RWPE2 (cell line): ENCODE measurements around the gene OTX1.
"Not testable (repeated sequence)": the region's sequence is repeated elsewhere in the genome, so short reads cannot be mapped to it uniquely, and the experiment has no call there.

Experiments used
- ATAC-seq: fragments of 200-7000 bp; cut with Tn5 transposase; 3 replicates; pipeline ENCODE4 v1.9.1; 2021; ENCODE audit warnings: low read depth
- DNase-seq: peaks from one replicate; pipeline ENCODE4 v3.0.0-alpha.2; 2020; ENCODE audit warnings: low spot score
- H3K27ac ChIP-seq: fragments of 450-650 bp; 2 replicates; pipeline ENCODE4 v1.5.1; 2017; ENCODE audit warnings: mild to moderate bottlenecking; ENCODE audit not compliant: poor library complexity, severe bottlenecking
- H3K27me3 ChIP-seq: fragments of 250-450 bp; sonication (Bioruptor Pico); 2 replicates; pipeline ENCODE4 v1.5.1; 2021; ENCODE audit warnings: mild to moderate bottlenecking, moderate library complexity; ENCODE audit not compliant: insufficient read depth, poor library complexity, severe bottlenecking
- H3K36me3 ChIP-seq: fragments of 250-450 bp; sonication (Bioruptor Pico); 2 replicates; pipeline ENCODE4 v1.5.1; 2020; ENCODE audit warnings: low read depth, mild to moderate bottlenecking, moderate library complexity
- H3K4me1 ChIP-seq: fragments of 250-450 bp; sonication (Bioruptor Pico); 2 replicates; pipeline ENCODE4 v1.5.1; 2021; ENCODE audit warnings: mild to moderate bottlenecking, moderate library complexity; ENCODE audit not compliant: insufficient read depth, poor library complexity, severe bottlenecking
- H3K4me3 ChIP-seq: fragments of 250-450 bp; sonication (Bioruptor Pico); 2 replicates; pipeline ENCODE4 v1.5.1; 2021; ENCODE audit warnings: mild to moderate bottlenecking, moderate library complexity; ENCODE audit not compliant: severe bottlenecking
- H3K9me3 ChIP-seq: fragments of 250-450 bp; sonication (Bioruptor Pico); 2 replicates; pipeline ENCODE4 v1.5.1; 2021; ENCODE audit warnings: mild to moderate bottlenecking, moderate library complexity; ENCODE audit not compliant: severe bottlenecking
- CTCF ChIP-seq: fragments of 450-650 bp; IDR thresholded peaks from one replicate; pipeline ENCODE4 v1.5.1; 2017; ENCODE audit warnings: mild to moderate bottlenecking, moderate library complexity; ENCODE audit not compliant: poor library complexity, severe bottlenecking

Gene OTX1

GRCh38 chr2:63009490-63009889, 41.1 kb upstream of the OTX1 start:
- peaks cover 78% of the 10 kb centered on the region for H3K36me3 ChIP-seq
- no peak overlapping the region for H3K27ac ChIP-seq
- DNase-seq: no peak
- no peaks in the 10 kb centered on the region for H3K9me3 ChIP-seq
- ATAC-seq: peak; percentile 42; the same call in 1 of the 3 replicates
- no peaks in the 10 kb centered on the region for H3K27me3 ChIP-seq
- no peak overlapping the region for H3K4me3 ChIP-seq
- H3K4me1 ChIP-seq: no peaks in the 10 kb centered on the region
- TF ChIP-seq CTCF: no peak

GRCh38 chr2:63012541-63012940, 38.1 kb upstream of the OTX1 start:
- Histone ChIP-seq H3K9me3 (no peaks in the 10 kb centered on the region), H3K36me3 (peaks cover 70% of the 10 kb centered on the region), H3K4me3 (no peak overlapping the region), H3K27ac (no peak overlapping the region), H3K4me1 (no peaks in the 10 kb centered on the region), H3K27me3 (no peaks in the 10 kb centered on the region)
- DNase-seq (no peak), ATAC-seq (no peak)
- TF ChIP-seq CTCF: no peak

DNA sequence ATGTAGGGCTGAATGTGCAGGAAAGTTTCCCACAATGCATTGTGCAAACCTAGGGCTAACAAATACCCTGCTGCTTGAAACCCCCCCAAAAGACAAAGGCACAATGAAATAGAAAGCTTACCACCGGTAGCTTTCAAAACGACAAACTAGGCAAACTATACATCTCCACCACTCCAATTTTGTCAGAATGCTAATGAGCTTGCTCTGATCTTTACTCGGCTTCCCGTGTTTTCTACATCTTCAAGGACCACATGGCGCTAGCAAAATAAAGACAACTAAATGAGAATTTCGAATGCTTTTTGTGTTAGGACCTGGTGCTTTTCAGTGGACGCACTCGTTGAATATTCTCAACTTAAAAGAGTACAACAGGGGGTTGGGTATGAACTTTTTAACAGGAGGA, 37.2 kb upstream of the OTX1 start:
- no peak overlapping the region for H3K4me3 ChIP-seq
- no peak for TF ChIP-seq CTCF
- H3K27me3 ChIP-seq: no peaks in the 10 kb centered on the region
- H3K4me1 ChIP-seq: no peaks in the 10 kb centered on the region
- H3K9me3 ChIP-seq: no peaks in the 10 kb centered on the region
- DNase-seq (no peak), ATAC-seq (no peak)
- no peak overlapping the region for H3K27ac ChIP-seq
- peaks cover 74% of the 10 kb centered on the region for H3K36me3 ChIP-seq

GRCh38 chr2:63015389-63015788, 35.2 kb upstream of the OTX1 start:
- no peak for TF ChIP-seq CTCF
- no peaks in the 10 kb centered on the region for H3K27me3 ChIP-seq
- no peak overlapping the region for H3K27ac ChIP-seq
- H3K36me3 ChIP-seq: peaks cover 69% of the 10 kb centered on the region
- no peaks in the 10 kb centered on the region for H3K9me3 ChIP-seq
- no peak for DNase-seq
- H3K4me1 ChIP-seq: no peaks in the 10 kb centered on the region
- H3K4me3 ChIP-seq: no peak overlapping the region
- ATAC-seq: no peak

DNA sequence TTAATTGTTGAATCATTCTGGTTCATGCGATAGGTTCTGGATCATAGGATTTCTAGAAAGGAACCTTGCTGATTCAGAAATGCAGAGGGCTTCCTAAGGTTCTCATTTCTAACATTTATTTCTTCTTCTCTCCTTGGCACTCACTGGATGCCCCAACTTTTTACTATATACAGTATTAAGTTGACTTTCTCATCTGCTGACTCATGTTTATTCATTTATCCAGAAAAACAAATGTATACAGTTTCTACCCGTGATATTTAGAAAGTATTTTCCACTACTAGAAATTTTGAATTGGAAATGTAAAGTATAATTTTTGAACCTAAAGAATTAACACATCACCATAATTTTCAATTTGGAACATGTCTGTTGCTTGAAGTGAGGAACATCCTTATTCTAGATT, 32.2 kb upstream of the OTX1 start:
- no peak overlapping the region for H3K27ac ChIP-seq
- H3K4me1 ChIP-seq: no peaks in the 10 kb centered on the region
- peaks cover 64% of the 10 kb centered on the region for H3K36me3 ChIP-seq
- H3K27me3 ChIP-seq: no peaks in the 10 kb centered on the region
- TF ChIP-seq CTCF: no peak
- no peaks in the 10 kb centered on the region for H3K9me3 ChIP-seq
- ATAC-seq: no peak
- no peak for DNase-seq
- H3K4me3 ChIP-seq: no peak overlapping the region

- not testable (repeated sequence) for H3K4me1 ChIP-seq, DNase-seq, H3K4me3 ChIP-seq, ATAC-seq, H3K9me3 ChIP-seq, H3K27me3 ChIP-seq, H3K27ac ChIP-seq
- H3K36me3 ChIP-seq: peaks cover 59% of the 10 kb centered on the region
Measured at GRCh38 chr2:63019686-63020085, 30.9 kb upstream of the OTX1 start.
